Ectodermal cell (in vitro differentiated cells): ENCODE measurements around the gene ATXN1.
"Not testable (repeated sequence)": the region's sequence is repeated elsewhere in the genome, so short reads cannot be mapped to it uniquely, and the experiment has no call there.

ENCODE experiments used
- H3K27ac ChIP-seq: 2 replicates; pipeline ENCODE4 v1.7.0; 2013; ENCODE audit warnings: mild to moderate bottlenecking, low read depth, low read length; ENCODE audit not compliant: insufficient read depth, poor library complexity, severe bottlenecking
- H3K27me3 ChIP-seq: 2 replicates; pipeline ENCODE4 v1.7.0; 2013; ENCODE audit warnings: mild to moderate bottlenecking, low read length; ENCODE audit not compliant: insufficient read depth, control insufficient read depth, poor library complexity, severe bottlenecking
- H3K36me3 ChIP-seq: one replicate; pipeline ENCODE4 v1.7.0; 2013; ENCODE audit warnings: low read length; ENCODE audit not compliant: control insufficient read depth, insufficient read depth
- H3K4me1 ChIP-seq: one replicate; pipeline ENCODE4 v1.7.0; 2013; ENCODE audit warnings: low read length; ENCODE audit not compliant: control insufficient read depth, insufficient read depth
- H3K4me3 ChIP-seq: 2 replicates; pipeline ENCODE4 v1.7.0; 2013; ENCODE audit warnings: low read depth, low read length, control low read depth; ENCODE audit not compliant: insufficient read depth
- H3K9me3 ChIP-seq: 2 replicates; pipeline ENCODE4 v1.7.0; 2013; ENCODE audit warnings: mild to moderate bottlenecking, low read length, moderate library complexity; ENCODE audit not compliant: control insufficient read depth
- WGBS, 2 experiments: methylation state at CpG; one replicate each; pipeline ENCODE4 v1.1.7; 2013; ENCODE audit warnings: missing lambda C conversion rate in 2 of 2; 5-methylcytosine and 5-hydroxymethylcytosine counted together

The ATXN1 gene

GRCh38 chr6:16396497-16397319 is 364.6 kb downstream of the ATXN1 start:
- Histone ChIP-seq H3K4me3 (no peak overlapping the region), H3K36me3 (no peaks in the 10 kb centered on the region), H3K27ac (no peak overlapping the region), H3K4me1 (no peaks in the 10 kb centered on the region), H3K9me3 (no peaks in the 10 kb centered on the region), H3K27me3 (no peaks in the 10 kb centered on the region)
- WGBS, 2 experiments, result 89 to 94% methylated on average over 6 of the region's 7 CpGs

GRCh38 chr6:16394632-16395031 is 366.6 kb downstream of the ATXN1 start:
- H3K27me3 ChIP-seq, result no peaks in the 10 kb centered on the region
- H3K36me3 ChIP-seq, result no peaks in the 10 kb centered on the region
- no peak overlapping the region for H3K27ac ChIP-seq
- 93 to 100% methylated on average over 1 of the region's 2 CpGs for WGBS, 2 experiments
- no peaks in the 10 kb centered on the region for H3K9me3 ChIP-seq
- H3K4me3 ChIP-seq, result no peak overlapping the region
- H3K4me1 ChIP-seq, result no peaks in the 10 kb centered on the region

- no peaks in the 10 kb centered on the region for H3K4me1 ChIP-seq
- H3K4me3 ChIP-seq, result no peak overlapping the region
- no peak overlapping the region for H3K27ac ChIP-seq
- H3K27me3 ChIP-seq, result no peaks in the 10 kb centered on the region
- no peaks in the 10 kb centered on the region for H3K9me3 ChIP-seq
- H3K36me3 ChIP-seq, result no peaks in the 10 kb centered on the region
- 90 to 94% methylated on average over 4 of the region's 4 CpGs for WGBS, 2 experiments
Observed at GRCh38 chr6:16393326-16393725, 367.9 kb downstream of the ATXN1 start.

GRCh38 chr6:16392010-16392409 is 369.2 kb downstream of the ATXN1 start:
- no peaks in the 10 kb centered on the region for H3K27me3 ChIP-seq
- H3K36me3 ChIP-seq, result no peaks in the 10 kb centered on the region
- WGBS, 2 experiments, result 96% methylated on average over 1 of the region's 1 CpG
- H3K4me1 ChIP-seq, result no peaks in the 10 kb centered on the region
- no peak overlapping the region for H3K4me3 ChIP-seq
- H3K27ac ChIP-seq, result no peak overlapping the region
- no peaks in the 10 kb centered on the region for H3K9me3 ChIP-seq

- WGBS, 2 experiments, result 71 to 72% methylated on average over 2 of the region's 2 CpGs
- Histone ChIP-seq H3K4me3 (no peak overlapping the region), H3K4me1 (no peaks in the 10 kb centered on the region), H3K27me3 (no peaks in the 10 kb centered on the region), H3K9me3 (no peaks in the 10 kb centered on the region), H3K27ac (no peak overlapping the region), H3K36me3 (no peaks in the 10 kb centered on the region)
Observed at GRCh38 chr6:16391451-16391912, 369.8 kb downstream of the ATXN1 start.

- WGBS, 2 experiments, result 95 to 98% methylated on average over 6 of the region's 6 CpGs
- H3K4me3 ChIP-seq, H3K4me1 ChIP-seq, H3K36me3 ChIP-seq, H3K27me3 ChIP-seq, H3K9me3 ChIP-seq, H3K27ac ChIP-seq: not testable (repeated sequence)
Observed at GRCh38 chr6:16390909-16391450, 370.3 kb downstream of the ATXN1 start.

DNA sequence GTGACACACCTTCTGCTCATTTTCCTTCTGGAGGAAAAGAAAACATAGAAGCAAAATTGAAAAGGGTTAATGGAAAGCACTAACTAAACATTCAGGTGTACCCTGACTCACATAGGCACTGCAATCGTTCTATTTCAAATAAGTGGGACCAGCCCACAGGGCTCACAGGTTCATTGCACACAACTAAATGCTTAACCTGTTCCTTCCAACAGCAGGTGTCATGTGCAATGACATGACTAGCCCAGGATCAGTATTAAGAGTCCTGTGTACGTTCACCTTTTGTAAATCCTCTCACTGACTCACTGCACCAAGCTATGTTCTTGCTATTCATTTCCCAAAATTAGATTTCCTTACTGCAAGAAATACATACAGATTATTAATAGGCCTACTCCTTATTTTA is 371.6 kb downstream of the ATXN1 start:
- Histone ChIP-seq H3K27ac (no peak overlapping the region), H3K4me1 (no peaks in the 10 kb centered on the region), H3K27me3 (no peaks in the 10 kb centered on the region), H3K9me3 (no peaks in the 10 kb centered on the region), H3K4me3 (no peak overlapping the region), H3K36me3 (no peaks in the 10 kb centered on the region)
- WGBS, 2 experiments, result 96% methylated on average over 2 of the region's 2 CpGs

- H3K27ac ChIP-seq, result no peak overlapping the region
- WGBS, 2 experiments, result 86 to 98% methylated on average over 1 of the region's 1 CpG
- H3K36me3 ChIP-seq, result no peaks in the 10 kb centered on the region
- no peaks in the 10 kb centered on the region for H3K4me1 ChIP-seq
- no peaks in the 10 kb centered on the region for H3K9me3 ChIP-seq
- no peak overlapping the region for H3K4me3 ChIP-seq
- H3K27me3 ChIP-seq, result no peaks in the 10 kb centered on the region
Observed at GRCh38 chr6:16388488-16388887, 372.8 kb downstream of the ATXN1 start.

DNA sequence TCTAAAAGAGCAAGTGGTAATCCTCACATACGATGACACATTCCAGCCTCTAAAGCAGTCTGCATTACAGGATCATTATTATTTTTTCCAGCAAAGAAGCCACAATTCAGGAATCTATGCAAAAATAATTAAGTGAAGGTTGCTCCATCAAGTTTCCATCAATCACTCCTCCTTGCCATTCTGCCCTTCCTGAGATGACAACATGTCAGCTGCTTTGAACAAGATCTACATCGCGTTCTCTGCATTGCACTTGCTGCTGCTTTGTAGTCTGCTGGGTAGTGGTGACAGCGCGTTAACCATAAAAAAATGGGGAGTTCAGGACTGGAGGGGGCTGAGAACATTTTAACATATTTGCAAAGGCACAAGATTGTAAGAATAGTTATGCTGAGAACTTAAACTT is 375.2 kb downstream of the ATXN1 start:
- no peak overlapping the region for H3K27ac ChIP-seq
- no peaks in the 10 kb centered on the region for H3K4me1 ChIP-seq
- no peaks in the 10 kb centered on the region for H3K36me3 ChIP-seq
- whole genome bisulfite sequencing, 2 experiments, result 90 to 93% methylated on average over 5 of the region's 5 CpGs
- H3K9me3 ChIP-seq, result no peaks in the 10 kb centered on the region
- no peaks in the 10 kb centered on the region for H3K27me3 ChIP-seq
- H3K4me3 ChIP-seq, result no peak overlapping the region

DNA sequence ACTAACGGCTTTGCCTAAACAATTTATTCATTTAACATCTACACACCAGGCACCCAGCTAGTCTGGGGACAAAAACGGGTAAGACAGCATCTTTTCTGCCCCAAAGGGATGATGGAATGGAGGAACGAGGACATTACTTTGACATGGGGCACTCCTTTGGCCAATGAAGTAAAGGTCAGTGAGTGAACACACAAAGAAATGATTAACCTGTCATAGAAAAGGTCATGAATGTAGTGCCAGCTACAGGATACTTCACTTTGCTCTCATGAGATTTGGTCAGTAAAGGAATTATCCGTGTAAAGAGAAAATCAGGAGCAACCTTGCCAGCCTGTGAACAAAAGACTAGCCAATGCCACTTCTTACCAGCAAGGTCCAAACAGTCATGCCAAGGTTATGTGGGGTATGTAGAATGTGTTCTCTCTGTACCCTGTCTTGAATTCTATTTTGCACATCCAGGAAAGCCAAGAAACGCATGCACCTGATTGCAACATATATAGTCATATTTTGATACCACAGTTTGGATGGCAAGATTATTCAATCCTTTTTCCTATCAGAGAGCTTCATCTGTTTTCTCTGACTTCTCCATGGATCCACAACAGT is 377.6 kb downstream of the ATXN1 start:
- 91 to 93% methylated on average over 5 of the region's 5 CpGs for WGBS, 2 experiments
- Histone ChIP-seq H3K27me3 (no peaks in the 10 kb centered on the region), H3K4me3 (no peak overlapping the region), H3K27ac (no peak overlapping the region), H3K4me1 (no peaks in the 10 kb centered on the region), H3K9me3 (no peaks in the 10 kb centered on the region), H3K36me3 (no peaks in the 10 kb centered on the region)
